Endothelial cell of umbilical vein (primary cell): Measurements from ENCODE around the gene NEDD4L. TPM values are rescaled to one million over a fixed set of nuclear protein-coding genes. Genes with fewer than 3 reads are reported as not detected.

Experiments
- BruUV-seq: library from RNA; stranded (reverse); fragments of 400-500 nt; replicated peaks from 2 replicates; lab custom pipeline; 2021; lab: Mats Ljungman, UMichigan
- CTCF ChIA-PET: fragments of 300-600, 350-600 bp; sonication (Branson Sonifier 250); formaldehyde crosslinking; loops from one replicate; lab custom pipeline; 2021; ENCODE audit warnings: antibody characterized with exemption, inconsistent platforms; lab: Charles Lee
- POLR2A ChIA-PET: fragments of 300-600, 350-600 bp; sonication (Branson Sonifier 250); formaldehyde crosslinking; loops from one replicate; lab custom pipeline; 2021; ENCODE audit warnings: antibody characterized with exemption, inconsistent platforms; lab: Charles Lee
- DNase-seq: peaks from one replicate; pipeline ENCODE4 v3.0.0-alpha.2; 2011; ENCODE audit warnings: low read depth, low spot score
- FAIRE-seq: peaks from 2 replicates; lab custom pipeline; 2011; peaks lifted over from hg19 to GRCh38; lab: Jason Lieb, UNC
- H2AFZ ChIP-seq: 2 replicates; pipeline ENCODE4 v1.6.0; 2012; ENCODE audit warnings: low read depth, low read length, control low read depth, inconsistent platforms
- H3K27ac ChIP-seq: 2 replicates; pipeline ENCODE4 v1.5.1; 2011; ENCODE audit warnings: low read depth, mild to moderate bottlenecking, control low read depth, low read length, moderate library complexity; ENCODE audit not compliant: insufficient read depth
- H3K27me3 ChIP-seq, 2 experiments: 2 replicates each; pipeline versions ENCODE4 v1.6.0 to v1.6.1; 2011; ENCODE audit warnings: low read length in 2 of 2, mixed read lengths in 1 of 2; ENCODE audit not compliant: control insufficient read depth in 2 of 2, insufficient read depth in 2 of 2
- H3K36me3 ChIP-seq, 2 experiments: 2 replicates in 1 of 2; 3 replicates in 1 of 2; pipeline ENCODE4 v1.5.1; 2011; ENCODE audit warnings: low read length in 2 of 2, mild to moderate bottlenecking in 1 of 2, moderate library complexity in 1 of 2; ENCODE audit not compliant: control insufficient read depth in 2 of 2, insufficient read depth in 2 of 2; ENCODE audit errors: extremely low read depth in 1 of 2
- H3K4me1 ChIP-seq: 3 replicates; pipeline ENCODE4 v1.5.1; 2011; ENCODE audit warnings: mild to moderate bottlenecking, low read length; ENCODE audit not compliant: control insufficient read depth, insufficient read depth; ENCODE audit errors: extremely low read depth
- H3K4me2 ChIP-seq: 2 replicates; pipeline ENCODE4 v1.6.1; 2011; ENCODE audit warnings: low read length, control low read depth, mixed read lengths; ENCODE audit not compliant: insufficient read depth
- H3K4me3 ChIP-seq, 3 experiments: fragments of 200-600 bp in 1 of 3; sonication (generic), shearing (Covaris generic) in 1 of 3; replicated peaks in 1 of 3; 2 replicates each; pipeline ENCODE4 v1.5.1; 2011 to 2016; ENCODE audit warnings: control low read depth in 3 of 3, low read length in 3 of 3, mild to moderate bottlenecking in 2 of 3, inconsistent platforms in 1 of 3, low read depth in 1 of 3, moderate library complexity in 1 of 3; ENCODE audit not compliant: insufficient read depth in 1 of 3
- H3K79me2 ChIP-seq: 2 replicates; pipeline ENCODE4 v1.6.0; 2012; ENCODE audit warnings: low read length, inconsistent platforms; ENCODE audit not compliant: control insufficient read depth, insufficient read depth
- H3K9ac ChIP-seq: replicated peaks from 2 replicates; pipeline ENCODE3; 2011; ENCODE audit warnings: low read length, control low read depth; ENCODE audit not compliant: insufficient read depth; ENCODE audit errors: extremely low read depth
- H3K9me1 ChIP-seq: replicated peaks from 3 replicates; pipeline ENCODE4 v1.6.0; 2011; ENCODE audit warnings: mild to moderate bottlenecking, low read length; ENCODE audit not compliant: control insufficient read depth, insufficient read depth; ENCODE audit errors: extremely low read depth
- H3K9me3 ChIP-seq: replicated peaks from 2 replicates; pipeline ENCODE4 v1.5.1; 2012; ENCODE audit warnings: low read length, inconsistent platforms; ENCODE audit not compliant: control insufficient read depth, insufficient read depth
- H4K20me1 ChIP-seq: replicated peaks from 2 replicates; pipeline ENCODE3; 2011; ENCODE audit warnings: mild to moderate bottlenecking, low read length; ENCODE audit not compliant: control insufficient read depth, insufficient read depth; ENCODE audit errors: extremely low read depth
- CTCF ChIP-seq, 2 donors: IDR thresholded peaks; 1 replicate in 1 of 2; 2 replicates in 1 of 2; pipeline ENCODE4 v1.5.1; 2011; ENCODE audit warnings: low read length in 2 of 2, mild to moderate bottlenecking in 2 of 2, moderate library complexity in 2 of 2, control low read depth in 1 of 2, inconsistent platforms in 1 of 2, low read depth in 1 of 2; ENCODE audit not compliant: insufficient read depth in 1 of 2; ENCODE audit errors: extremely low read depth in 1 of 2
- EZH2 ChIP-seq: IDR thresholded peaks from 2 replicates; pipeline ENCODE4 v1.6.1; 2012; ENCODE audit warnings: borderline replicate concordance, low read depth, mild to moderate bottlenecking, moderate library complexity, low read length, inconsistent platforms; ENCODE audit not compliant: severe bottlenecking
- FOS ChIP-seq: IDR thresholded peaks from 2 replicates; pipeline ENCODE4 v1.6.1; 2011; ENCODE audit warnings: mild to moderate bottlenecking, low read length, moderate library complexity, borderline replicate concordance; ENCODE audit not compliant: insufficient read depth
- GATA2 ChIP-seq: IDR thresholded peaks from 2 replicates; pipeline ENCODE4 v1.7.0; 2011; ENCODE audit warnings: low read depth, mild to moderate bottlenecking, moderate library complexity, mixed read lengths, low read length; ENCODE audit not compliant: insufficient read length, insufficient read depth
- JUN ChIP-seq: IDR thresholded peaks from 2 replicates; pipeline ENCODE4 v1.6.1; 2011; ENCODE audit warnings: borderline replicate concordance, low read depth; ENCODE audit not compliant: insufficient read length, insufficient read depth
- MYC ChIP-seq: IDR thresholded peaks from one replicate; pipeline ENCODE4 v1.6.1; 2011; ENCODE audit warnings: mild to moderate bottlenecking, low read depth, low read length
- POLR2A ChIP-seq: IDR thresholded peaks from 2 replicates; pipeline ENCODE4 v1.6.1; 2012; ENCODE audit warnings: low read depth, mild to moderate bottlenecking, control low read depth, low read length
- POLR2AphosphoS5 ChIP-seq: IDR thresholded peaks from 2 replicates; pipeline ENCODE4 v1.6.1; 2012; ENCODE audit warnings: low read depth, mild to moderate bottlenecking, control low read depth, low read length, moderate library complexity; ENCODE audit not compliant: insufficient read depth
- dilution Hi-C: fragments of 300-500 bp; cut with MboI; formaldehyde crosslinking; loops from one replicate; pipeline ENCODE4 v1.15.0; 2019; ENCODE audit warnings: low sequenced_read_pairs; ENCODE audit not compliant: extremely low pct_ligation_motif_present
- intact Hi-C: fragments of 100-400 bp; cut with micrococcal nuclease; formaldehyde crosslinking; loops from one replicate; pipeline ENCODE4 v1.10.0; 2022
- polyA plus RNA-seq, 4 experiments: library from polyadenylated mRNA; depleted of rRNA in 3 of 4; stranded (reverse) in 3 of 4; unstranded in 1 of 4; fragments of >200 nt; gene quantifications; 2 replicates each; pipeline versions ENCODE4 v1.2.1 to v1.2.3, GENCODE V29; 2011 to 2012; ENCODE audit warnings: missing spikeins in 1 of 4
- total RNA-seq: library from RNA; stranded (reverse); gene quantifications from 2 replicates; pipeline ENCODE4 v1.2.3, GENCODE V29; 2021
- TF ChIP-seq, protein P1 (sequence below): IDR thresholded peaks from 2 replicates; pipeline ENCODE4 v1.6.1; 2011; ENCODE audit not compliant: insufficient read depth, insufficient read length

The NEDD4L gene
- total and polyA plus RNA-seq, 2 donors (not counting 3 experiments of a cell fraction or from before 2014, with no cell fraction given): 20.5 to 78.9 TPM

DNA sequence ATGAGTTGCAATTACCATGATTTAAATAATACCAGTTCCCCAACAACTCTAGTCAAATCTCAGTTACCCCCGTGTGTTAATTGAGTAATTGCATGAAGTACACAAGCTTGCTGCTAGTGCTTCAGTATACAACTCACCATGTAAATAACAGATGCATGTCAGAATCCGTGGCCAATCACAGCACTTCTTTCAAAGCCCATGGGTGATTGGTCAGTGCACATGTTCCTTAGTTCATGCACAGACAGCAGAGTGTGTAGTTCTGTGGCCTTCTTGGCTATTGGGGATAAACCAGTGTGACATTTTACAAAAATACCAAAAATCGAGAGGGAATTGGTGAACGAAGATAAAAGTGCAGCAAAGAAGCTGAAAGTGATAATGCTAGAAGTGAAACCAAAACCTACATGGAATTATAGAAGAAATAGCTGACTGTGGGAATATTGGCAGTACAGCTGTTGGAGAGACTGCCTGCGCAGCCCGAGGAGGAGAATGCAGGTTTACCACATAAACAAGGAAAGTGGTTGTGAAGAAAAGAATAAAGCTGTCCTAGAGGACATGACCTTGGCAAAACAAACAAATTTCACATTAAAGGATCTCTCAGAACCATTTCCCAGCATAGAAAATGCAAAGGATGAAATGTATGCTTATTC lies 59.4 kb downstream of the NEDD4L start:
- Histone ChIP-seq H3K79me2 (no peaks in the 10 kb centered on the region), H3K36me3 (no peaks in the 10 kb centered on the region), H3K4me1 (no peaks in the 10 kb centered on the region), H3K27me3 (no peaks in the 10 kb centered on the region), H3K4me2 (no peak overlapping the region), H3K9ac (no peak overlapping the region), H3K27ac (no peak overlapping the region), H3K9me1 (no peaks in the 10 kb centered on the region), H3K4me3 (no peak overlapping the region), H3K9me3 (no peaks in the 10 kb centered on the region), H2AFZ (no peak overlapping the region), H4K20me1 (no peaks in the 10 kb centered on the region)
- no TSS peak for BruUV-seq
- CTCF ChIA-PET: interaction anchor here (0.8 to 1.1 kb wide), 2 partner anchors 18 to 30 kb away, joined by 3 to 6 read pairs; no protein-coding TSS in a partner anchor
- DNase-seq: no peak
- TF ChIP-seq POLR2A: no peak
- no peak for TF ChIP-seq JUN
- TF ChIP-seq, protein P1, sequence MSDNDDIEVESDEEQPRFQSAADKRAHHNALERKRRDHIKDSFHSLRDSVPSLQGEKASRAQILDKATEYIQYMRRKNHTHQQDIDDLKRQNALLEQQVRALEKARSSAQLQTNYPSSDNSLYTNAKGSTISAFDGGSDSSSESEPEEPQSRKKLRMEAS: no peak
- no peak for TF ChIP-seq GATA2
- no peak for TF ChIP-seq POLR2AphosphoS5
- no peak for TF ChIP-seq EZH2
- dilution Hi-C loops: no loop called here
- intact Hi-C loops: no loop called here
- FAIRE-seq: peak; percentile 24
- POLR2A ChIA-PET: no interaction called here

DNA sequence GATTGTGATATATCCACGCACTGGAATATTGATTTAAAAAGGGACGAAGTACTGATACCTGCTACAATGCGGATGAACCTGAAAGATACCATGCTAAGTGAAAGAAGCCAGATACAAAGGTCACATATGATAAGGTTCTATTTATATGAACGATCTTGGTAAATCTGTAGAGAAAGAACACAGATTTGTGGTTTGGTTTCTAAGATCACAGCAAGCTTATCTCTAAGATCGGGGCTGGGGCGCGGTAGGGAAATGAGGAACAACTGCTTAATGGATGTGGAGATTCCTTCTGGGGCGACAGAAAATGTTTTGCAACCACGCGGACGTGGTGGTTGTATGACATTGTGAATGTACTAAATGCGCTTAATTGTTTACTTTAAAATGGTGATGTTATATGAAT lies 60.1 kb downstream of the NEDD4L start:
- no peaks in the 10 kb centered on the region for H3K27me3 ChIP-seq
- H3K27ac ChIP-seq: no peak overlapping the region
- CTCF ChIA-PET: interaction anchor here (0.8 to 1.1 kb wide), 2 partner anchors 18 to 29 kb away, joined by 3 to 6 read pairs; no protein-coding TSS in a partner anchor
- no peak overlapping the region for H3K4me2 ChIP-seq
- TF ChIP-seq, protein P1: no peak
- no peak for TF ChIP-seq CTCF (IDR thresholded peaks at IDR 0.05; ENCODE audit: extremely low read depth in 1 of 2, insufficient read depth in 1 of 2, low read depth in 1 of 2, low read length in 2 of 2)
- no peak for TF ChIP-seq JUN
- TF ChIP-seq EZH2: no peak
- no peak for TF ChIP-seq POLR2A
- TF ChIP-seq FOS: no peak
- TF ChIP-seq POLR2AphosphoS5: no peak
- TF ChIP-seq GATA2: no peak
- no peak for TF ChIP-seq MYC
- dilution Hi-C loops (no loop called here), intact Hi-C loops (no loop called here)
- no peak for FAIRE-seq
- no peak overlapping the region for H2AFZ ChIP-seq
- no peak overlapping the region for H3K9ac ChIP-seq
- BruUV-seq: no TSS peak
- POLR2A ChIA-PET: no interaction called here
- H3K9me3 ChIP-seq: no peaks in the 10 kb centered on the region
- no peaks in the 10 kb centered on the region for H3K9me1 ChIP-seq
- no peaks in the 10 kb centered on the region for H3K36me3 ChIP-seq
- H3K4me3 ChIP-seq: no peak overlapping the region
- DNase-seq: no peak
- H4K20me1 ChIP-seq: no peaks in the 10 kb centered on the region
- no peaks in the 10 kb centered on the region for H3K79me2 ChIP-seq
- H3K4me1 ChIP-seq: no peaks in the 10 kb centered on the region
